ENCODE data around the gene DCDC2C.

Gene DCDC2C

DNA sequence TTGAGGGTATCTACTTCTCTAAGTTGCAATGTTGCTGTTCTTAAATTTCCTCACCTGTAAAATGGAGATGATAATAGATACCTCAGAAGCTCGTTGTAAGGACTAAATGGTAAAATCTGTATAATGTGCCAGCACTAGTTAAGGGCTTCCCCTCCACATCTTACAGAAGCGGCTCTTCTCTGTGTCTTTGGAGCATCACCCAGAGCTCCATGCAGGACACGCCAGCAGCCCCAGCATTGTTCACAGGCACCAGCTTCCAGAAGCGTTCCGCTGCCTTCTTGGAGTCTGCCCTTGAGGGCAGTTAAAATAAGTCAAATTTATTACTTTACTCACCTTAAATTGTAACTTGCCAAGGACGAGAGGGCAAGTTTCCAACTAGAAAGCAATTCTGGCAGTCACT, 5.8 kb downstream of the DCDC2C start:
- no peak for DNase-seq (ENCODE audit: low read depth)

- no peak for DNase-seq (ENCODE audit: low read depth)
Observed at GRCh38 chr2:3712424-3712823, 9.0 kb downstream of the DCDC2C start.

DNA sequence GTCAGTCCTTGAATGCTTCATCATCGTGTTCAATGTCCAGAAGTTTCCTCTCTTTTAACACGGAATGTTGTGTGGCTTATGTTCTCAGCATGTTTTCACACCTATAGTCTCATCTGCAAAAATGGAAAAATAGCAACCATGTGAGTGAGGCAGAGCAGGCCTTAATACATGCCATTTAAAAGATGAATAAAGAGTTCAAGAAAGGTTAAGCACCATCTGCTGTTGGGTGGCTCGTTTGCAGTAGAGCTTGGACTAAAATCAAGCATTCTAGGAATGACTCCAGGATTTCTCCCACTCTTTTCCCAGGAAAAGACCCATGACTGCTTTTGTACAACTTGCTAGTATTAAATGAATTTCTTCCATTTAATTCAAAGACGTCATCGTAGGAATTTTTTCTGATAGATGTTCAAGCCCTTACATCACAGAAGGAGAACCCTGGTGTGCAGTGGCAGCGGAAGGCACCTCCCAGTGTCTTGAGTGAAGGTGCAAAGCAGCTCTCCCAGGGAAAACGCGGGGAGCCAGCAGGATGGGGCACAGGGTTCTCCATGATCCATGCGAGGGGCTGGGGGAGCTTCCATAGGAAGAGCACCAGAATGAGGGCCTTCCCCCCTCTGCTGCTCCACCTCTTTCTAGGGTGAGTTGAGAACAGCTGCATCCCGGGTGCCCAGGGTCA, 9.6 kb downstream of the DCDC2C start:
- no peak for DNase-seq (ENCODE audit: low read depth)

GRCh38 chr2:3718679-3719078, 15.3 kb downstream of the DCDC2C start:
- DNase-seq (ENCODE audit: low read depth): no peak

- DNase-seq (ENCODE audit: low read depth): no peak
Observed at GRCh38 chr2:3725002-3725401, 21.6 kb downstream of the DCDC2C start.

DNA sequence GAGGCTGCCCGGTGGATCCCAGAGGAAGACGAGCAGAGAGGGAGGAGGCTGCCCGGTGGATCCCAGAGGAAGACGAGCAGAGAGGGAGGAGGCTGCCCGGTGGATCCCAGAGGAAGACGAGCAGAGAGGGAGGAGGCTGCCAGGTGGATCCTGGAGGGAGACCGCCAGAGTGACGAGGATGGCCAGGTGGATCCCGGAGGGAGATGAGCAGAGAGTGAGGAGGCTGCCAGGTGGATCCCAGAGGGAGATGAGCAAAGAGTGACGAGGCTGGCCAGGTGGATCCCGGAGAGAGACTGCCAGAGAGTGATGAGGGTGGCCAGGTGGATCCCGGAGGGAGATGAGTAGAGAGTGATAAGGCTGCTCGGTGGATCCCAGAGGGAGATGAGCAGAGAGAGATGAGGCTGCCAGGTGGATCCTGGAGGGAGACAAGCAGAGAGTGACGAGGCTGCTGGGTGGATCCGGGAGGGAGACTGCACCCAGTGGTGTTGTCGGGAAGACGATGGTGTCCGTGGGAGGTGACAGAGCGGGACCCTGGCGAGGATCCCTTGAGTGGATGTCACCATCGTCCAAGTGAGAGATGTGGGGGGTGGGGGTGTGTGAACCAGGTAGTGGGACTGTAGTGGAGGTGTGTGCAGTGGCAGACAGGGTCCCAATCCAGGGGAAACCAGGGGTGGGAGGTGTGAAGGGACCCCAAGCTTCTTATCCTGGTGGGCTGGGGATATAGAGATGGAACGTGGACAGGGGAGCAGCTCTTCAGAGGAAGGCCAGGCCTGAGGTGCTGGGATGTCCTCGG, 22.3 kb downstream of the DCDC2C start:
- DNase-seq (ENCODE audit: low read depth): no peak

- DNase-seq (ENCODE audit: low read depth): no peak
Observed at GRCh38 chr2:3726511-3726910, 23.1 kb downstream of the DCDC2C start.

DNA sequence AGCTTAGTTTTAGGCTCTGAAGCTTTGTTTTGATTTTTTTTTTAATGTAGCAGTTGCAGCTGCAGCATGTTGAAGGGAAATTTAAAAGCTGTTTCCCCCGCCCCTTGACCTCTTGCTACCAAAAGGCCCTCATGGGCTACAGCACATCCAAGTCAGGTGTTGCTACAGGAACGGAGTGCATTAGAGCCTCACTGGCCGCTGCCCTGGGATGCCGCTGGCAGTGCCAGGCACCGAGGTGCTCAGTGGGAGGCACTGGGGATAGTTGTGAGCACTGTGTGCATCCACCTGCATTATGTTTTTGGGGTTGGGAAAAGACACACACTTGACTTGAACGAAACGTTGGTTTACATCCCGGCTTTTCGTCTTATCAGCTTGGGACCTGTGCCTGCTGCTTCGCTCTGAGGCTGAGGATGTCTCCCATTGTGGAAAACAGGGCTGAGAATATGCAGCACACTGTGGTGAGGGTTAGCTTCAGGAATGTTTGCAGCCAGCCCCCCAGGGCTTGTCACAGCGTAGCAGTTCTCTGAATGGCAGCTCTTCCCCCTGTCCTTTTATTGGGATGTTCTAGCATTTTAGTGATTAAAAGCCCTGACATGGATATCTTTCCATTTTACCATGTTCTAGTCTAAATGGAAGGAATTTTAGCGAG, 24.1 kb downstream of the DCDC2C start:
- no peak for DNase-seq (ENCODE audit: low read depth)

DNA sequence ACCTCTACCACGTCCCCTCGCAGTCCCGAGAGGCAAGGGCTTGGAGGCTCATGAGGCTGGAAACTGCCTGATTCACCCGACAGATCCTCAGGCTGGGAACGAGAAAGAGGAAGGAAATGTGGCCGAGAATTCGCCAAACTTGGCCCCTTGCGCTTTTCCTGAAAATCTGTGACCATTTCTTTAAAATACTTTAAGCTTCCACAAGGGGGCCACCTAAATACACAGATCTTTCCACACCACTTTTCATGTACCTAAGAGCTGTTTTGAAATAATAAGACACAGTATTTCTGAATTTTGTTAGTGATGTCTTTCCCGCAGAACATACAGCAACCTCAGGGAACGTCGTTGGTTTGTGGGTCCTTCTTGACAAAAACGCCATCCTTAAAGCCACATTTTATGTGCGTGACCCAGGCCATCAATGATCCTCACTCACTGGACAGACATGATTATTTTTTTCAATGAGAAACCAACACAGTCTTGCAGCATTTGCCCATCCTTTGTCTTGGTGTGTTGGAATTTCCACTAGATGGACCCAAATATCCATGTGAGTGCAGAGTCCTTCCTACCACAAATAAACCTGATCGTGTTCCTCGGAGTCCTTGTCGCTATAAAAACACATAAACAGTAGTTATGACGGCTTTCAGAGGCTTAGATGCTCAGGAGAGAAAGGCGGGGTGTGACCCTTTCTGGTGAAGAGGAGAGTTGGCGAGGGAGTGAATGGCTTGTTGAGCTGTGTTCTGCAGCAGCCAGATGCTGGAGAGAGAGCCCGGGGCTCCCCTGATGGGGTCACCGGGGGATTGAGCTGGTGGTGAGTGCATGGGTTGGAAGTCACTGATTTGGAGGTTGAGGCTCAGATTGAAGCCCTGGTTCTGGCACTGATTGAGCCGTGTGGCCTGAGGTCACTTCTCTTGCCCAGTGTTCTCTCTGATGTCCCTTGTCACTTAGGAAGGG, 25.0 kb downstream of the DCDC2C start:
- no peak for DNase-seq (ENCODE audit: low read depth)

GRCh38 chr2:3729055-3729448, 25.7 kb downstream of the DCDC2C start:
- DNase-seq (ENCODE audit: low read depth): no peak

GRCh38 chr2:3729786-3730185, 26.4 kb downstream of the DCDC2C start:
- no peak for DNase-seq (ENCODE audit: low read depth)

GRCh38 chr2:3730646-3731045, 27.3 kb downstream of the DCDC2C start:
- no peak for DNase-seq (ENCODE audit: low read depth)

GRCh38 chr2:3731829-3732228, 28.5 kb downstream of the DCDC2C start:
- DNase-seq (ENCODE audit: low read depth): no peak

GRCh38 chr2:3736112-3736511, 32.7 kb downstream of the DCDC2C start:
- DNase-seq (ENCODE audit: low read depth): no peak

GRCh38 chr2:3737128-3737527, 33.8 kb downstream of the DCDC2C start:
- no peak for DNase-seq (ENCODE audit: low read depth)

DNA sequence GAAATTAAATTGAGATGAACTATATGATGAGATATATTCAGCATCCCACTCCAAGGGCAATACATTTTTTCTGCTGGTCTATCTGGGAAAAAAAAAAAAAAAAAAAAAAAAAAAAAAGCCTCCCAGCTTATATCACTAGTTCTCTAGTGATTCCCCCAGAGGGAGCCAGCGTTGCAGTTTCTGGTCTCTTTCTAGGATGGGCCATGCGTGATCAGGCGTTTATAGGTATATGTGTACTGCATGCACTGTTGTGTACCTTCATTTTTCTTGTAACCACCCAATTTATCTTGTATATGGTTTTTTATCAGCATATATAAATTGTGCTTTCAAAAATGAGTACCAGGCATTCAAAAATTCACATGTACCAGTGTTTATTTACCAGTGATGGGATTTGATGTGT, 35.1 kb downstream of the DCDC2C start:
- no peak for DNase-seq (ENCODE audit: low read depth)

DNA sequence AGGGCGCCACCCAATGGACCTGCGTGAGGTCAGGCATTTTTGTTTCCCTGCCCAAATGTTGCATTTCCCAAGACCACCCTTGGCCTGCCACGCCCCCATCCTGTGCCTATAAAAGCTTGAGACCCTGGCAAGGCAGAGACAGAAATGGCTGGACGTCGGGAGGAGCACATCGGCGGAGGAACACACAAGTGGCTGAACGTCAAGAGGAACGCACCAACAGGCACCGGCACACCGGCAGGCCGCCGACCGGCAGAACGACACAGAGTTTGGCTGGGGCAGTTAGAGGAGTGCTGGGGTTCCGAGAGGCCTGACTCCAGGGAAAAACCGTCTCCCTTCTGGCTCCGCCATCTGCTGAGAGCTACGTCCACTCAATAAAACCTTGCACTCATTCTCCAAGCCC, 35.9 kb downstream of the DCDC2C start:
- no peak for DNase-seq (ENCODE audit: low read depth)

DNA sequence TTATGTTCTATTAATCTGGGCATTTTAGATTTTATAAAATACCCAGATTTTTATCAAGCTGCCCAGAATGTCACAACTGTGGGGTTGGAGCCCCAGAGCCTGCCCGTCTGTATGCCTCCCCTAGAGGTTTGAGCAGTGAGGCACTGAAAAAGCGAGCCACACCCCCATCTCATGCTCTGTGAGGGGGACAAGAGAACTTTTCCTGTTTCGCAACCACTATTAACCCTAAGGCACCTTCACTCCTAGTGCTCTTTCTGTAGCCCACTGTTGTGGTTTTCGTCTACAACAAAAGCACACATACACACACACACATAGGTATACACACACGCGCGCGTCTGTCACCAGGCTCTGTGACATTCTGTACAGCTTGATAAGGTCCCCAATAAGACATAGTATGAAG, 38.0 kb downstream of the DCDC2C start:
- DNase-seq (ENCODE audit: low read depth): no peak

DNA sequence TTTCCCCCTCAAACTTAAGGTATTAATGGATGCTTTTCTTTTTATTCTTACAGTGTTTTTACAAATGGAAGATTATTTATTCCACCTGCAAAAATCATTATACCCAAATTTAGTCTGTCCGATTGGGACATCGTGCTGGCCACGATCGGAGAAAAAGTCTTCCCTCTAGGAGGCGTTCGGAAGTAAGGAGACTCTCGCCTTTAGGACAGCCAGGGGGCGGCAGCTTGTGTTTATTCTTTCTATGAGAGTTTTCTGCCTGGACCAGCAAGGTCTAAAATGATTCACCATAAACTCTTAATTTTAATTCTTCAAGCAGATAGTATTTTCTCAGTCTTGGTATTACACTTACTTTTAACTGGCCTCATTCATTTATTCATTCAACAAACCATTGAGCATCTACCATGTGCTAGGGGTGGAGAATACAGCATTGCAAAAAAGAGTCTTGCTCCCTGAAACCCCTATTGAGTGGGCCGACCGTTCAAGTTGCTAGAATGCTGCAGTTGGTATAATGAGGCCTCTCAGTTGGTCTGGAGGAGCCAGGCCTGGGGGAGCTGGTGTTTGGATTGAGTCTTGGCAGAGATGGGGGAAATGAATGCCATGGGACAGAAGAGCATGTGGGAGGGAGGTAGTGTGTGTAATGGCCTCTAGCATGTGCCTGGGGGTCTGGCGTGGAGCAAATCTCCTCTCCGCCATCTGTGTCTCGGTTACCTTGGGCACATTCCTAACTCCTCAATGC, 38.7 kb downstream of the DCDC2C start:
- no peak for DNase-seq (ENCODE audit: low read depth)

DNA sequence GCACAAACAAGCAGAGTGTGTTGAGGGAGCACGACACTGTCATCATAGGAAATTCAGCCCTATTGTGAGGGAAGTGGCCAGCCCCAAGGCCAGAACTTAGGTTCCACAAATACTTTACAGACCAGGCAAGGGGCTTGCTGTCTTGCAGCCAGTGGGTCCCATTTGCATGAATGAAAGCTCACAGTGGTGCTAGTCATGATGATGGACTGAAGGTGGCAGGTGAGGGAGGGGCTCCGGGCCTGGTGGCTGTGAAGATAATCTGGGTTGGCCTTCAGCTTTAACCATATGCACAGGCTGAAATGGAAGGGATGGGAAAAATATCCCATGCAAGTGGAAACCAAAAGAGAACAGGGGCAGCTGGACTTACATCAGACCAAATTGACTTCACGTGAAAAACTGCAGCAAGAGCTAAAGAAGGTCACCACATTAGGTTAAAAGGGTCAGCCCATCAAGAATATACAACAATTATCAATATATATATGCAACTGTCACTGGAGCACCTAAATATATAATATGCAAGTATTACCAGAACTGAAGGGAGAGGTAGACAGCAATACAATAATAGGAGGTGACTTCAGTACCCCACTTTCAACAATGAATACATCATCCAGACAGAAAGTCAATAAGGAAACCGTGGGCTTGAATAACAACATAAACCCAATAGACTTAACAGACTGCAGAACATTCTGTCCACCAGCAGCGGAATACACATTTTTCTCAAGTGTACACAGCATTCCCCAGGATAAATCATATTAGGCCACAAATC, 39.6 kb downstream of the DCDC2C start:
- no peak for DNase-seq (ENCODE audit: low read depth)

Measured in stimulated activated CD4-positive, alpha-beta T cell treated with anti-CD3 and anti-CD28 coated beads, Interleukin-2, amount 100 ng/mL, for 4 hours (primary cell).